ENCODE measurements around the gene METAP1D.
A peak's percentile ranks its signal among the peaks of the same experiment; 100 is the strongest.

- no peak for TF ChIP-seq SP1 (CRISPR knock-in tag; conservative IDR thresholded peaks at IDR 0.05)
- TF ChIP-seq USF1 (CRISPR knock-in tag; IDR thresholded peaks at IDR 0.05), result peak; percentile 74
- TF ChIP-seq CTCF (IDR thresholded peaks at IDR 0.05), result no peak
- TF ChIP-seq CREM (CRISPR knock-in tag; IDR thresholded peaks at IDR 0.05), result no peak
- TF ChIP-seq ATF3 (CRISPR knock-in tag; conservative IDR thresholded peaks at IDR 0.05), result no peak
- TF ChIP-seq SMAD4 (CRISPR knock-in tag; IDR thresholded peaks at IDR 0.05), result no peak
- TF ChIP-seq E2F1 (CRISPR knock-in tag; IDR thresholded peaks at IDR 0.05), result no peak
Measured at GRCh38 chr2:172098650-172099471, 99.1 kb downstream of the METAP1D start.

All from WTC11 (cell line).